Osteoblast (primary cell): ENCODE measurements around the gene KCNIP3. TPM values are rescaled to one million over a fixed set of nuclear protein-coding genes. Genes with fewer than 3 reads are reported as not detected.
A peak's percentile ranks its signal among the peaks of the same experiment; 100 is the strongest.

Source experiments
- DNase-seq: peaks from one replicate; pipeline ENCODE4 v3.0.0; 2011; ENCODE audit warnings: low spot score, mixed read lengths; ENCODE audit not compliant: insufficient read length; ENCODE audit errors: missing footprints
- H2AFZ ChIP-seq: 2 replicates; pipeline ENCODE4 v1.6.0; 2011; ENCODE audit warnings: mild to moderate bottlenecking, low read length
- H3K27ac ChIP-seq: 2 replicates; pipeline ENCODE4 v1.5.1; 2011; ENCODE audit warnings: mild to moderate bottlenecking, low read depth, low read length, moderate library complexity
- H3K27me3 ChIP-seq: 2 replicates; pipeline ENCODE4 v1.6.0; 2012; ENCODE audit warnings: mild to moderate bottlenecking, control low read depth, inconsistent platforms, low read length, moderate library complexity; ENCODE audit not compliant: insufficient read depth
- H3K36me3 ChIP-seq: 2 replicates; pipeline ENCODE4 v1.5.1; 2011; ENCODE audit warnings: mild to moderate bottlenecking, low read length, control low read depth, moderate library complexity; ENCODE audit not compliant: insufficient read depth
- H3K4me1 ChIP-seq: 2 replicates; pipeline ENCODE4 v1.5.1; 2011; ENCODE audit warnings: mild to moderate bottlenecking, low read length, control low read depth, moderate library complexity; ENCODE audit not compliant: insufficient read depth
- H3K4me2 ChIP-seq: 2 replicates; pipeline ENCODE4 v1.6.0; 2011; ENCODE audit warnings: mild to moderate bottlenecking, low read length; ENCODE audit not compliant: insufficient read depth
- H3K4me3 ChIP-seq: fragments of 200-600 bp; sonication (generic); 3 replicates; pipeline ENCODE4 v1.5.1; 2012; ENCODE audit warnings: mild to moderate bottlenecking, low read length, inconsistent platforms; ENCODE audit not compliant: insufficient read depth
- H3K79me2 ChIP-seq: 2 replicates; pipeline ENCODE4 v1.6.0; 2012; ENCODE audit warnings: mild to moderate bottlenecking, low read length, control low read depth, inconsistent platforms; ENCODE audit not compliant: insufficient read depth
- H3K9me3 ChIP-seq: 2 replicates; pipeline ENCODE4 v1.5.1; 2011; ENCODE audit warnings: low read depth, low read length, control low read depth
- H4K20me1 ChIP-seq: 2 replicates; pipeline ENCODE4 v1.6.0; 2012; ENCODE audit warnings: mild to moderate bottlenecking, low read length, control low read depth; ENCODE audit not compliant: insufficient read depth
- total RNA-seq: library from RNA; depleted of rRNA; stranded (reverse); fragments of >200 nt; gene quantifications from 2 replicates; pipeline ENCODE4 v1.2.3, GENCODE V29; 2012
- TF ChIP-seq, protein P1 (sequence below): IDR thresholded peaks from 2 replicates; pipeline ENCODE4 v1.5.1; 2011; ENCODE audit warnings: mild to moderate bottlenecking, low read depth, low read length, moderate library complexity; ENCODE audit errors: extremely low read depth

KCNIP3 gene
- total RNA-seq, 1 donor, result under 0.01 TPM

GRCh38 chr2:95389245-95390119 is 92.3 kb downstream of the KCNIP3 start:
- TF ChIP-seq, protein P1, sequence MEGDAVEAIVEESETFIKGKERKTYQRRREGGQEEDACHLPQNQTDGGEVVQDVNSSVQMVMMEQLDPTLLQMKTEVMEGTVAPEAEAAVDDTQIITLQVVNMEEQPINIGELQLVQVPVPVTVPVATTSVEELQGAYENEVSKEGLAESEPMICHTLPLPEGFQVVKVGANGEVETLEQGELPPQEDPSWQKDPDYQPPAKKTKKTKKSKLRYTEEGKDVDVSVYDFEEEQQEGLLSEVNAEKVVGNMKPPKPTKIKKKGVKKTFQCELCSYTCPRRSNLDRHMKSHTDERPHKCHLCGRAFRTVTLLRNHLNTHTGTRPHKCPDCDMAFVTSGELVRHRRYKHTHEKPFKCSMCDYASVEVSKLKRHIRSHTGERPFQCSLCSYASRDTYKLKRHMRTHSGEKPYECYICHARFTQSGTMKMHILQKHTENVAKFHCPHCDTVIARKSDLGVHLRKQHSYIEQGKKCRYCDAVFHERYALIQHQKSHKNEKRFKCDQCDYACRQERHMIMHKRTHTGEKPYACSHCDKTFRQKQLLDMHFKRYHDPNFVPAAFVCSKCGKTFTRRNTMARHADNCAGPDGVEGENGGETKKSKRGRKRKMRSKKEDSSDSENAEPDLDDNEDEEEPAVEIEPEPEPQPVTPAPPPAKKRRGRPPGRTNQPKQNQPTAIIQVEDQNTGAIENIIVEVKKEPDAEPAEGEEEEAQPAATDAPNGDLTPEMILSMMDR, result peak; percentile 93
- H3K79me2 ChIP-seq, result no peaks in the 10 kb centered on the region
- H3K9me3 ChIP-seq, result no peaks in the 10 kb centered on the region
- no peaks in the 10 kb centered on the region for H3K4me1 ChIP-seq
- peak overlapping the region; percentile 43 for H3K4me2 ChIP-seq
- peaks cover 8% of the 10 kb centered on the region for H3K27me3 ChIP-seq
- H3K4me3 ChIP-seq, result peak overlapping the region; percentile 16
- H3K36me3 ChIP-seq, result no peaks in the 10 kb centered on the region
- peak; percentile 98 for DNase-seq
- no peaks in the 10 kb centered on the region for H4K20me1 ChIP-seq
- peak overlapping the region; percentile 89 for H2AFZ ChIP-seq
- no peak overlapping the region for H3K27ac ChIP-seq

DNA sequence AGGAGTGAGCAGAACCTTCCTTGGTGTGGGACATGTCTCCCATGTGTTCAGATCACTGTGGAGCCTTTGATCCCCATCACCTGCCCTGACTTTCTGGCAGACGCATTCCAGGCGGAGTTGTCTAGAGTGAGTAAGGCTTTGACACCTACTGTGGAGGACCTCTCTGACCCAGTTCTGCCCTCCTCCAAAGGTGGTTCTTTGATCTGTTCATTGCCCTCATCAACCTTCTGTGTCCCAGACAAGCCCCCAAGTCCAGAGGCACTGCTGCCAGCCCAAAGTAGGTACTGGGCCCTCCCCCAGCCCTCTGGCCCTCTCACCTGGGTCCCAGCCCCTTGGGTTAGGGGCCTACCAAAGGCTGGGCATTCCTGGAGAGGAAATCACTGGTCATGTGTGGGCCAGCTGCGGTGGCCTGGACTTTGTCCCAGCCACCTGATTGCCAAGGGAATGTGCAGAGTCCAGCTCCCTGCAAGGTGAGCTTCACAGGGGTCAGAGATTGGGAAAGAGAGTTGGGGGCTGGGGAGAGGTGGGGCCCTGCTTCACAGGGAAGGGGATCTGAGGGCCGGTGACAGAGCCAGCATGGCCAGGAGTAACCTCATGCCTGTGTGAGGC is 93.2 kb downstream of the KCNIP3 start:
- Histone ChIP-seq H3K4me2 (no peak overlapping the region), H3K27me3 (peaks cover 8% of the 10 kb centered on the region), H3K27ac (no peak overlapping the region), H3K4me1 (no peaks in the 10 kb centered on the region), H3K36me3 (no peaks in the 10 kb centered on the region), H3K4me3 (no peak overlapping the region), H2AFZ (no peak overlapping the region), H3K9me3 (no peaks in the 10 kb centered on the region), H3K79me2 (no peaks in the 10 kb centered on the region), H4K20me1 (no peaks in the 10 kb centered on the region)
- DNase-seq, result no peak
- TF ChIP-seq, protein P1, result no peak

GRCh38 chr2:95390881-95391321 is 93.8 kb downstream of the KCNIP3 start:
- no peak overlapping the region for H3K4me3 ChIP-seq
- H2AFZ ChIP-seq, result no peak overlapping the region
- H4K20me1 ChIP-seq, result no peaks in the 10 kb centered on the region
- H3K4me1 ChIP-seq, result no peaks in the 10 kb centered on the region
- H3K27ac ChIP-seq, result no peak overlapping the region
- TF ChIP-seq, protein P1, result no peak
- DNase-seq, result peak; percentile 32
- H3K4me2 ChIP-seq, result no peak overlapping the region
- H3K9me3 ChIP-seq, result no peaks in the 10 kb centered on the region
- H3K27me3 ChIP-seq, result peaks cover 8% of the 10 kb centered on the region
- H3K36me3 ChIP-seq, result no peaks in the 10 kb centered on the region
- H3K79me2 ChIP-seq, result no peaks in the 10 kb centered on the region
